ENCODE data around the gene METTL26. TPM values are rescaled to one million over a fixed set of nuclear protein-coding genes. Genes with fewer than 3 reads are reported as not detected.

Gene METTL26
- total and polyA plus RNA-seq, 11 donors: 39.6 to 187 (median 58.5) TPM

GRCh38 chr16:610513-611381 is 25.4 kb downstream of the METTL26 start:
- 68 to 81% (median 76%) methylated on average over 26 to 28 of the region's 28 CpGs for WGBS, 4 donors
- Histone ChIP-seq H3K4me3 (no peak overlapping the region), H3K4me1 (peaks cover 0 to 19% (median 0%) of the 10 kb centered on the region in 12 donors), H3K27ac (no peak overlapping the region), H3K9me3 (no peaks in the 10 kb centered on the region), H3K27me3 (no peaks in the 10 kb centered on the region), H3K36me3 (no peaks in the 10 kb centered on the region)
- ATAC-seq (peak; percentile 55 to 84 (median 74)), DNase-seq (peak in 3 of 5 donors; percentile 53 to 80 (median 58))
- TF ChIP-seq CTCF (IDR thresholded peaks at IDR 0.05) (peak; percentile 58 to 79 (median 69)), POLR2A (IDR thresholded peaks at IDR 0.05) (no peak)
- intact Hi-C loops (cut with DNase I): no loop called here

- Histone ChIP-seq H3K4me1 (peaks cover 0 to 19% (median 0%) of the 10 kb centered on the region in 12 donors), H3K9me3 (peaks cover 0 to 4% (median 0%) of the 10 kb centered on the region in 12 donors), H3K36me3 (no peaks in the 10 kb centered on the region), H3K4me3 (no peak overlapping the region), H3K27ac (no peak overlapping the region), H3K27me3 (no peaks in the 10 kb centered on the region)
- DNase-seq (no peak), ATAC-seq (peak in 1 of 4 donors; percentile 27)
- intact Hi-C loops (cut with DNase I): no loop called here
- TF ChIP-seq POLR2A (IDR thresholded peaks at IDR 0.05): no peak
- TF ChIP-seq CTCF (IDR thresholded peaks at IDR 0.05): no peak
- 91 to 97% (median 92%) methylated on average over 9 to 14 of the region's 14 CpGs for WGBS, 4 donors
Measured at GRCh38 chr16:609984-610383, 26.1 kb downstream of the METTL26 start.

- WGBS, 4 donors: 85 to 90% (median 86%) methylated on average over 13 of the region's 13 CpGs
- DNase-seq: no peak
Measured at GRCh38 chr16:609316-609715, 26.8 kb downstream of the METTL26 start.

More at GRCh38 chr16:609316-609715, 26.8 kb downstream of the METTL26 start:
- intact Hi-C loops (cut with DNase I): no loop called here
- Histone ChIP-seq H3K9me3 (peaks cover 0 to 7% (median 0%) of the 10 kb centered on the region in 12 donors), H3K27me3 (no peaks in the 10 kb centered on the region), H3K4me1 (peaks cover 0 to 19% (median 0%) of the 10 kb centered on the region in 12 donors), H3K27ac (no peak overlapping the region), H3K36me3 (no peaks in the 10 kb centered on the region), H3K4me3 (no peak overlapping the region)
- ATAC-seq: no peak
- no peak for TF ChIP-seq POLR2A (IDR thresholded peaks at IDR 0.05)
- TF ChIP-seq CTCF (IDR thresholded peaks at IDR 0.05): no peak

All from heart left ventricle (tissue), 16 donors.